GM12874 (cell line): ENCODE results near the gene UBE2H.

Experiments used
- TF ChIP-seq, protein P1 (sequence below): IDR thresholded peaks from 2 replicates; pipeline ENCODE4 v1.5.1; 2011; ENCODE audit warnings: low read depth, mild to moderate bottlenecking, control low read depth, low read length, moderate library complexity; ENCODE audit not compliant: insufficient read depth

The UBE2H gene

DNA sequence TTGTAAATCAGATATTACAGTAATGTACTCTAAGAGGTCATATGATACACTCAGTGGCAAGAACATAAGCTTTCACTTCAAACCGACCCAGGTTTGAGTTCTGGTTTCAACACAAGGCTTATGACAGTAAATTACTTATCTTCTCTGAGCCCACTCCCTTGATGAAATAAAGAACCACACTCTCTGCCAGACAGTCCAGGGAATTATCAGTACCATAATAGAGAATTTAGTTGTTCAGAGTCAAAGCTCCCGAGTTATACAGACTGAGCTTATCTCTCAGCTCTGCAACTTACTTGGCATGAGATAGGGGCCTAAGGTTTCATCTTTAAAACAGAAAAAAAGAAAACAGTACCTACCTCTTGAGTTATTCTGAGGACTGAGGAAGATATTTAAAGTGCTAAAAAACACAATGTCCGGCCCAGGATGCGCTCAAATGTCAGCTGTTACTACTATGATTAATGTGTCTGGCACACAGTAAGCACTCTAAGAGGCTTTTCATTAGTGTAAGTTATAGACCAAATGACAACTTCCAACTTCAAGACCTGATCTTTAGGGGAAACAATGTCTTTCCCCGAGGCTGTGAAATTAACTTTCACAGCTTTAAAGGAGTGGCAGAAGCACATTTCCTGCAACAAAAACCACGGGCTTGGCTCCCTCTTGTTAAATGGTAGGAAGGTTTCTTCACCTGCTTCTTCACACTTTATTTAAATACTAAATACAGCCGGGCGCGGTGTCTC is 38.1 kb downstream of the UBE2H start:
- TF ChIP-seq, protein P1, sequence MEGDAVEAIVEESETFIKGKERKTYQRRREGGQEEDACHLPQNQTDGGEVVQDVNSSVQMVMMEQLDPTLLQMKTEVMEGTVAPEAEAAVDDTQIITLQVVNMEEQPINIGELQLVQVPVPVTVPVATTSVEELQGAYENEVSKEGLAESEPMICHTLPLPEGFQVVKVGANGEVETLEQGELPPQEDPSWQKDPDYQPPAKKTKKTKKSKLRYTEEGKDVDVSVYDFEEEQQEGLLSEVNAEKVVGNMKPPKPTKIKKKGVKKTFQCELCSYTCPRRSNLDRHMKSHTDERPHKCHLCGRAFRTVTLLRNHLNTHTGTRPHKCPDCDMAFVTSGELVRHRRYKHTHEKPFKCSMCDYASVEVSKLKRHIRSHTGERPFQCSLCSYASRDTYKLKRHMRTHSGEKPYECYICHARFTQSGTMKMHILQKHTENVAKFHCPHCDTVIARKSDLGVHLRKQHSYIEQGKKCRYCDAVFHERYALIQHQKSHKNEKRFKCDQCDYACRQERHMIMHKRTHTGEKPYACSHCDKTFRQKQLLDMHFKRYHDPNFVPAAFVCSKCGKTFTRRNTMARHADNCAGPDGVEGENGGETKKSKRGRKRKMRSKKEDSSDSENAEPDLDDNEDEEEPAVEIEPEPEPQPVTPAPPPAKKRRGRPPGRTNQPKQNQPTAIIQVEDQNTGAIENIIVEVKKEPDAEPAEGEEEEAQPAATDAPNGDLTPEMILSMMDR: no peak

DNA sequence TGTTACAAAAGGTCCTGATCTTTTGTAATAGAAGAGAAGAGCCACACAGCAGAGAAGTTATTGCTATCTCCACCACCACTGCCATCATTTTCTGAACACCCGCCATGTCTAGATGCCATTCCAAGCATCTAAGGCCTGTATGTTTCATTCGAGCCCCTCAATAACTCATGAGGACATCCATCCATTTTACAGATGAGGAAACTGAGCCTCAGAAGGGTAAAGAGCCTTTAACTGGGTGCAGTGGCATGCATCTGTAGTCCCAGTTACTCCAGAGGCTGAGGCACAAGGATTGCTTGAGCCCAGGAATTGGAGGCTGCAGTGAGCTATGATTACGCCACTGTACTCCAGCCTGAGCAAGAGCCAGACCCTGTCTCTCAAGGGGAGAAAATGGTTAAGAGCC is 39.3 kb downstream of the UBE2H start:
- TF ChIP-seq, protein P1: no peak

DNA sequence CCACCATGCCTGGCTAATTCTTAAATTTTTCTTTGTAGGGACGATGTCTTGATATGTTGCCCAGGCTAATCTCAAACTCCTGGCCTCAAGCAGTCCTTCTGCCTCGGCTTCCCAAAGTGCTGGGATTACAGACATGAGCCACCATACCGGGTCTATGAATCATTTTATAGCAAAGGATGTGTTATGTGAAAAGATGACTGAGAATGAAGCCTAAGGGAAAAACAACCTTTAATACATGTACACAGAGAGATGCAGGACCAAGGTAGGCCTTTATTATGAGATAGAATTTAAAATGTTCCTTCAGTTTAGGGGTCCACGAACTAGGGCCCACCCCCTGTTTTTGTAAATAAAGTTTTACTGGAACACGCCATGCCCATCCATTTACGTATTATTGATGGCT is 41.0 kb downstream of the UBE2H start:
- TF ChIP-seq, protein P1: no peak

DNA sequence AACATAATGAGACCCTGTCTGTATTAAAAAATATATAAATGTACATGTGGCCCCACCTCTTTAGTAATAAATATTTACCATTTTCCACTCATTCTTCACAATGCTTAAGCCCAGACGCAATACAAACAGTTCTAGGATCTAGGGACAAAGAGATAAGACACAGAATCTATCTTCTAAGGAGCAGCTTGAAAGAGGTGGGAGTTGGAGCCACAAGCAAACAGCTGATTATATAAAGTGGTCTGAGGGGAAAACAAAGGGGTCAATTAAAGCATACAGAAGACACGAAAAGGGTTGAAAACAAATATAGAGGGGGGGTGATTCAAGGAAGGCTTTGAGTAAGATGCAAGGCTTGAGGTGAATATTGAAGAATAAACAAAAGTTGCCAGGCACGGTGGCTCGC is 43.1 kb downstream of the UBE2H start:
- TF ChIP-seq, protein P1: no peak

DNA sequence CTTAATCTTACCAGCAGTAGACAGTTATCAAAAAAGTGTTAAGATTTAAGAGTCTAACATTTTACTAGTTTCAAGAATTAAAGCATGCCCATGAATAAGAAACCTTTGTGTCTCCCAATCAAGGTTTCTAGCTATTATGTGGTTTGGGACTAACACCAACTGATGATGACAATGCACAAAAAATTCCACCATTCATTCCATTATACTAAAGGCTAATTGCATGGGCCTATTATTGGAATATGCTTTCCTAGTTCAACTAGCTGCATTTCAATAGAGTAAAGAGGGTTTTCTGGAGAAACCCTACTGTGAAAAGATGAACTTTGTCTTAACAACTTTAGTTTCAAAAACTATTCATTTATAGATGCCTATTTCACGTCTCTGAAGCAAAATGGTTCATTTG is 44.6 kb downstream of the UBE2H start:
- TF ChIP-seq, protein P1: no peak

DNA sequence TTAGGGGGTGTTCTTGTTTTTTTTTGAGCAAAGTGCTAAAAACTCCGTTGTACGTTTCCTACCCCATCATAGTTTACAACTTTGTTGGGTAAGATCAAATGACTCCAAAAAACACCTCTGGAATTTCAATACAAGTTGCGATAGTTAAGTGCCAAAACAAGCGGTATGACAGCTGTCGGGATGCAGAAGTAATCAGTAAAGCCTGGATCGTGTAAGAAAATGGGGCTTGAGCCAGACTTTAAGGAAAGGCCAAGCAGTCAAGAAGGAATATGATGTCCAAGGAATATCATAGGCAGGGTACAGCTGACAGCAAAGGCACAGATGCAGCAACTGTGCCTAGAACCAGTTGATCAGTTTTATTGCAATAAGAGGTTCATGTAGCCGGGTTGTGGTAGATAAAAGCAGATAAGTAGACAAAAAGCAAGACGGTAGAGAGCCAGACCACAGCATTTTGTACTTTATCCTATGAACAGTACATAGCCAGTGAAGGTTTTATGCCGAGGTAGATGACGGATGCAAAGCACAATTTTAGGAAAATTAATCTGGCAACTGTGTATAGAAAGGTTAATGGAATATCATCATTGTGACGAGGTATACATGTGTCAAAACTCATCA is 45.5 kb downstream of the UBE2H start:
- TF ChIP-seq, protein P1: no peak

DNA sequence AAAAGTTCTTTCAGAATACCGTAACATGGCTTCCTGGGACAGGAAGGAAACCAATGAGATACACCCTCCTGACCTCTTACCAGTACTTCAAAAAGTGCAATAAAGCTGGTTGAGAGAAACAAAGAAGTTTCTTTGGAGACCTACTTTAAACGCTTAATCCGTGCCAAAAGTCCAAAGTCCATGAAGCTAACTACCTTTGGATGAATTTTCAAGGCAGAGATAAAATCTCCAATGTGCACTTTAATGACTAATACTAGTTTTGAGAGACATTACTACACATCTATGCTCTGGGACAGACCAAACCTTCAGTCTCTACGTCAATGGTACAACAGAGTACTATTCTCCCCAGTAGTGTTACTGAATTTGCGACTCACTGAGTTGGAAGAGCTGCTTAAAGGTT is 46.1 kb downstream of the UBE2H start:
- TF ChIP-seq, protein P1: no peak
